Cardiac muscle cell (in vitro differentiated cells and primary cell): Measurements from ENCODE around the gene PIP4K2A. TPM values are rescaled to one million over a fixed set of nuclear protein-coding genes. Genes with fewer than 3 reads are reported as not detected.

Source experiments
- DNase-seq, 2 donors: peaks; one replicate each; pipeline versions ENCODE4 v3.0.0 to v3.0.0-alpha.2; 2010 to 2017; ENCODE audit warnings: low read depth in 1 of 2, low spot score in 1 of 2
- H3K27ac ChIP-seq: fragments of 200-600 bp; sonication (generic); 2 replicates; pipeline ENCODE4 v1.5.1; 2016
- H3K27me3 ChIP-seq: fragments of 200-600 bp; sonication (generic); 2 replicates; pipeline ENCODE4 v1.6.0; 2016; ENCODE audit warnings: control low read depth
- H3K36me3 ChIP-seq: fragments of 200-600 bp; sonication (generic); 2 replicates; pipeline ENCODE4 v1.5.1; 2016; ENCODE audit warnings: control low read depth
- H3K4me1 ChIP-seq: fragments of 200-600 bp; sonication (generic); 2 replicates; pipeline ENCODE4 v1.8.1; 2017; ENCODE audit warnings: low read depth, mild to moderate bottlenecking, mixed run types
- H3K4me3 ChIP-seq: fragments of 200-600 bp; sonication (generic); 2 replicates; pipeline ENCODE4 v1.5.1; 2016; ENCODE audit warnings: mild to moderate bottlenecking
- H3K9me3 ChIP-seq: fragments of 200-600 bp; sonication (generic); 2 replicates; pipeline ENCODE4 v1.5.1; 2017; ENCODE audit warnings: low read depth, mild to moderate bottlenecking, control low read depth
- CTCF ChIP-seq: IDR thresholded peaks from 2 replicates; pipeline ENCODE4 v1.5.1; 2012; ENCODE audit warnings: low read depth, mild to moderate bottlenecking, low read length
- polyA plus RNA-seq: library from polyadenylated mRNA; unstranded; fragments of >200 nt; fragmentation: Nextera tagmentation; extraction: Ambion mirVana; gene quantifications from 2 replicates; pipeline ENCODE4 v1.2.1, GENCODE V29; 2016
- total RNA-seq: library from RNA; depleted of rRNA; stranded (reverse); fragments of >200 nt; gene quantifications from 2 replicates; pipeline ENCODE4 v1.2.3, GENCODE V29; 2016

The PIP4K2A gene
- total and polyA plus RNA-seq, 2 experiments from 2014 or later = 12.1 to 23.9 TPM

GRCh38 chr10:22717728-22718127 is 3.4 kb upstream of the PIP4K2A start:
- DNase-seq = no peak
- no peaks in the 10 kb centered on the region for H3K4me1 ChIP-seq
- H3K4me3 ChIP-seq = no peak overlapping the region
- H3K27me3 ChIP-seq = no peaks in the 10 kb centered on the region
- H3K36me3 ChIP-seq = no peaks in the 10 kb centered on the region
- H3K27ac ChIP-seq = no peak overlapping the region
- no peaks in the 10 kb centered on the region for H3K9me3 ChIP-seq
- no peak for TF ChIP-seq CTCF

GRCh38 chr10:22716943-22717342 is 2.6 kb upstream of the PIP4K2A start:
- Histone ChIP-seq H3K27ac (no peak overlapping the region), H3K9me3 (no peaks in the 10 kb centered on the region), H3K4me1 (peaks cover 7% of the 10 kb centered on the region), H3K36me3 (no peaks in the 10 kb centered on the region), H3K4me3 (no peak overlapping the region), H3K27me3 (no peaks in the 10 kb centered on the region)
- TF ChIP-seq CTCF = no peak
- no peak for DNase-seq

- DNase-seq = no peak
- peaks cover 18% of the 10 kb centered on the region for H3K4me1 ChIP-seq
- no peak overlapping the region for H3K4me3 ChIP-seq
- H3K36me3 ChIP-seq = no peaks in the 10 kb centered on the region
- H3K27ac ChIP-seq = no peak overlapping the region
- TF ChIP-seq CTCF = no peak
- H3K9me3 ChIP-seq = no peaks in the 10 kb centered on the region
- H3K27me3 ChIP-seq = no peaks in the 10 kb centered on the region
Observed at GRCh38 chr10:22715290-22715625, 880 bp upstream of the PIP4K2A start.

- no peaks in the 10 kb centered on the region for H3K36me3 ChIP-seq
- H3K27ac ChIP-seq = peak overlapping the region; percentile 44
- H3K27me3 ChIP-seq = no peaks in the 10 kb centered on the region
- DNase-seq = peak in 1 of 2 donors; percentile 38
- H3K4me3 ChIP-seq = peak overlapping the region; percentile 93
- peaks cover 18% of the 10 kb centered on the region for H3K4me1 ChIP-seq
- no peaks in the 10 kb centered on the region for H3K9me3 ChIP-seq
- TF ChIP-seq CTCF = no peak
Observed at GRCh38 chr10:22713853-22714478, 412 bp downstream of the PIP4K2A start.

GRCh38 chr10:22712956-22713852 is 1.2 kb downstream of the PIP4K2A start:
- Histone ChIP-seq H3K9me3 (no peaks in the 10 kb centered on the region), H3K36me3 (no peaks in the 10 kb centered on the region), H3K27me3 (no peaks in the 10 kb centered on the region), H3K27ac (no peak overlapping the region), H3K4me3 (peak overlapping the region; percentile 93), H3K4me1 (peaks cover 18% of the 10 kb centered on the region)
- peak; percentile 31 to 34 for DNase-seq
- TF ChIP-seq CTCF = no peak
